GM23248 (cell line): ENCODE measurements around the gene RRN3. TPM values are rescaled to one million over a fixed set of nuclear protein-coding genes. Genes with fewer than 3 reads are reported as not detected.
"Not testable (repeated sequence)": the region's sequence is repeated elsewhere in the genome, so short reads cannot be mapped to it uniquely, and the experiment has no call there.

Experiments used
- DNase-seq: peaks from one replicate; pipeline ENCODE4 v3.0.0-alpha.2; 2015
- H2AFZ ChIP-seq: fragments of 200-600 bp; sonication (generic); 2 replicates; pipeline ENCODE4 v1.6.1; 2016; ENCODE audit warnings: antibody characterized with exemption
- H3F3A ChIP-seq: fragments of 200-600 bp; sonication (generic); 2 replicates; pipeline ENCODE4 v1.6.1; 2016; ENCODE audit warnings: mild to moderate bottlenecking, antibody characterized with exemption, mixed run types; ENCODE audit not compliant: insufficient read depth
- H3K27ac ChIP-seq: fragments of 200-600 bp; sonication (generic); 2 replicates; pipeline ENCODE4 v1.5.1; 2016; ENCODE audit warnings: mild to moderate bottlenecking
- H3K27me3 ChIP-seq: fragments of 200-600 bp; sonication (generic); replicated peaks from 2 replicates; pipeline ENCODE4 v1.6.1; 2016; ENCODE audit warnings: mild to moderate bottlenecking; ENCODE audit not compliant: insufficient read depth
- H3K36me3 ChIP-seq: fragments of 200-600 bp; sonication (generic); 2 replicates; pipeline ENCODE4 v1.6.1; 2016; ENCODE audit warnings: low read depth, mild to moderate bottlenecking
- H3K4me1 ChIP-seq: fragments of 200-600 bp; sonication (generic); 2 replicates; pipeline ENCODE4 v1.6.1; 2016; ENCODE audit warnings: mild to moderate bottlenecking; ENCODE audit not compliant: insufficient read depth
- H3K4me2 ChIP-seq: fragments of 200-600 bp; sonication (generic); one replicate; pipeline ENCODE4 v1.6.1; 2016; ENCODE audit warnings: mild to moderate bottlenecking; ENCODE audit not compliant: unreplicated experiment
- H3K4me3 ChIP-seq: fragments of 200-600 bp; sonication (generic); 2 replicates; pipeline ENCODE4 v1.5.1; 2016; ENCODE audit warnings: mild to moderate bottlenecking
- H3K79me2 ChIP-seq: fragments of 200-600 bp; sonication (generic); 2 replicates; pipeline ENCODE4 v1.6.1; 2016; ENCODE audit warnings: mild to moderate bottlenecking; ENCODE audit not compliant: insufficient read depth
- H3K9ac ChIP-seq: fragments of 200-600 bp; sonication (generic); 2 replicates; pipeline ENCODE4 v1.6.1; 2016; ENCODE audit warnings: mild to moderate bottlenecking
- H3K9me2 ChIP-seq: fragments of 200-600 bp; sonication (generic); 2 replicates; pipeline ENCODE4 v1.6.1; 2016; ENCODE audit warnings: mixed run types, mild to moderate bottlenecking, moderate library complexity; ENCODE audit not compliant: insufficient read depth
- H3K9me3 ChIP-seq: fragments of 200-600 bp; sonication (generic); one replicate; pipeline ENCODE4 v1.6.1; 2017; ENCODE audit warnings: low read depth
- H4K20me1 ChIP-seq: fragments of 200-600 bp; sonication (generic); 2 replicates; pipeline ENCODE4 v1.6.0; 2016; ENCODE audit not compliant: insufficient read depth
- WGBS, 2 experiments: methylation state at CpG; one replicate each; pipeline ENCODE4 v1.1.6; 2015 to 2017; ENCODE audit warnings: low lambda C conversion rate in 2 of 2, low coverage in 1 of 2; ENCODE audit errors: missing lambda C conversion rate in 2 of 2; 5-methylcytosine and 5-hydroxymethylcytosine counted together
- in situ Hi-C: fragments of 300-500 bp; cut with MboI; formaldehyde crosslinking; loops from 2 replicates; pipeline ENCODE4 v1.15.0; 2020
- polyA plus RNA-seq: library from polyadenylated mRNA; unstranded; fragments of >200 nt; fragmentation: Nextera tagmentation; extraction: Ambion mirVana; gene quantifications from 2 replicates; pipeline ENCODE4 v1.2.1, GENCODE V29; 2016
- total RNA-seq: library from RNA; depleted of rRNA; stranded (reverse); fragments of >200 nt; shearing (Covaris generic); gene quantifications from 2 replicates; pipeline ENCODE4 v1.2.3, GENCODE V29; 2014

RRN3 gene
- total and polyA plus RNA-seq, 2 experiments from 2014 or later = 24.8 to 36.2 TPM

DNA sequence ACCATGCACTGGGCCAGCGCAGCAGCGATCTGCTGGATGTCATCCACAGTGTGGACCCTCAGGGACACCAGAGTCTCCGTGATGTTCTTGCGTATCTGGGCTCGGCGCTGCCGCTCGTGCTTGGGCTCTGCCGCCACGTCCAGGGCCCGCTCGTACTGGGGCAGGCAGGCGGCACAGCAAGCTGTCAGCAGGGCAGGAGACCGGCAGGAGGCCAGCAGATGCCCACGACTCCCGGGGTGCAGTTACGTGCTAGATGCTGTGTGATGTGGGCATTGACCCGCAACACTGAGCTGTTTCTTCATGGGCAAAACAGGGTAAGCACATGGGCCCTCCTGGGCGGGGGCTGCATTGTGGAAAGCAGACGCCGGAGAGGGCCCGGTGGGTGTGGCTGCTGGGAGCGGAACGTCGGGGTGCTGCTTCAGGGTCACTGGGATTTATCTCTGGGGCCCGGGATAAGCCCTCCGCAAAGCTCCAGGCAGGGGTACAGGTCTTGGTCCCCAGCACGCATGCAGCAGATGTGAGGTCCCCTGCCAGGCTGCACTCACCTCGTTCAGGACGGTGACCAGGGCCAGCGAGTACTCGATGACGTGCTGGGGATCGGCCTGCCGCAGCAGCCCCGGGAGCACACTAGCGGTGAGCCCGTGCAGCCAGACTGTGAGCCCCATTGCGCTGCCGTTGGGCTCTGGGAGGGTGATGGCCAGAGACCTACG, 38.8 kb upstream of the RRN3 start:
- H3K27me3 ChIP-seq, H2AFZ ChIP-seq, H3F3A ChIP-seq, H4K20me1 ChIP-seq, in situ Hi-C loops, H3K9ac ChIP-seq, H3K4me3 ChIP-seq, H3K27ac ChIP-seq, H3K9me2 ChIP-seq, H3K4me1 ChIP-seq, H3K4me2 ChIP-seq, H3K36me3 ChIP-seq, H3K9me3 ChIP-seq: not testable (repeated sequence)
- peak; percentile 9 for DNase-seq
- peaks cover 11% of the 10 kb centered on the region; the same call in 1 of the 2 replicates for H3K79me2 ChIP-seq
- 92 to 97% methylated on average over 18 to 34 of the region's 41 CpGs for WGBS, 2 experiments

- H4K20me1 ChIP-seq, H3K27me3 ChIP-seq, H3K9ac ChIP-seq, H3K4me1 ChIP-seq, H3K4me3 ChIP-seq, H3K4me2 ChIP-seq, H3K27ac ChIP-seq, H2AFZ ChIP-seq, DNase-seq, H3F3A ChIP-seq, H3K9me3 ChIP-seq, H3K9me2 ChIP-seq, H3K36me3 ChIP-seq, in situ Hi-C loops: not testable (repeated sequence)
- peaks cover 11% of the 10 kb centered on the region; the same call in 1 of the 2 replicates for H3K79me2 ChIP-seq
- 90 to 95% methylated on average over 40 to 43 of the region's 51 CpGs for WGBS, 2 experiments
Observed at GRCh38 chr16:15130943-15131700, 37.0 kb upstream of the RRN3 start.

GRCh38 chr16:15130256-15130932, 36.3 kb upstream of the RRN3 start:
- H3K4me3 ChIP-seq, H3K27ac ChIP-seq, H3K9me3 ChIP-seq, H3K79me2 ChIP-seq, H4K20me1 ChIP-seq, in situ Hi-C loops, H3K4me2 ChIP-seq, H3F3A ChIP-seq, H3K36me3 ChIP-seq, DNase-seq, H3K27me3 ChIP-seq, H3K4me1 ChIP-seq, H3K9ac ChIP-seq, H3K9me2 ChIP-seq, H2AFZ ChIP-seq: not testable (repeated sequence)
- WGBS, 2 experiments = 90 to 93% methylated on average over 21 to 26 of the region's 37 CpGs

DNA sequence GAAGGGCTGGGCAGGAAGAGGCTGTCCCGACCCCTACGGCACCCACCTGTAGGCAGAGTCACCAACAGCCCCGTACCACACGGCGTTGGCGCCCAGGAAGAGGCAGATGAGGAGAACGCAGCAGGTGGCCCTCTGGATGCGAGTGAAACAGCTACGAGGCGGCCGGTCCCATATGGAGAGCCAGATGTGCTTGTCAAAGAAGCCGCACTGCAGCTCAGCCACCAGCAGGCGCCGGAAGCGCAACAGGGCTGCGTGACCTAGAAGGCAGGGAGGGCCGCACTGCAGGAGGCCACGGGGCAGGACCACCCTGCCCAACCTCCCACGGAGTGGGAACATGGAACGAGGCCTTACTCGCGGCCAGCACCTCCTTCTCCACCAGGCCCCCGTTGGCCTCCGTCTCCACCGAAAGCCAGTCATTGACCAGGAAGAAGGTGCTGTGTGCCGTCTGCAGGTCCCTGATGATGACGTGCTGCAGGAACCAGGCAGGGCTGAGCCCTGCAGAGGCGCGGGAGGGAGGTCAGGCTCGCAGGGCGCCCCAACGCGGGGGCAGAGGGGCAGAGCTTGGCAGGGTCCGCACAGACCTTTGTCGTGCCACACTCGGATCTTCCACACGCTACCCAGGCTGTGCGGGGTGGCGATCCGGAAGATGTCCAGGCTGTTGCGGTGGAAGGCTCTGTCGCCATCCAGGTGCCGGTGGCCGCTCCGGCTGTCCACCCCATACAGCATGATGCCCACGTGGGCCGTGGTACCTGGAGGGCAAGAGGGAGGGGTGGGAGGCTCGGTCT, 33.8 kb upstream of the RRN3 start:
- H3K27ac ChIP-seq, in situ Hi-C loops, H2AFZ ChIP-seq, H3K9me2 ChIP-seq, H3K4me1 ChIP-seq, H3K9me3 ChIP-seq, H3K79me2 ChIP-seq, DNase-seq, H3F3A ChIP-seq, H3K36me3 ChIP-seq, H3K9ac ChIP-seq, H4K20me1 ChIP-seq, H3K4me3 ChIP-seq, H3K4me2 ChIP-seq, H3K27me3 ChIP-seq: not testable (repeated sequence)
- 92 to 96% methylated on average over 15 to 28 of the region's 48 CpGs for WGBS, 2 experiments

DNA sequence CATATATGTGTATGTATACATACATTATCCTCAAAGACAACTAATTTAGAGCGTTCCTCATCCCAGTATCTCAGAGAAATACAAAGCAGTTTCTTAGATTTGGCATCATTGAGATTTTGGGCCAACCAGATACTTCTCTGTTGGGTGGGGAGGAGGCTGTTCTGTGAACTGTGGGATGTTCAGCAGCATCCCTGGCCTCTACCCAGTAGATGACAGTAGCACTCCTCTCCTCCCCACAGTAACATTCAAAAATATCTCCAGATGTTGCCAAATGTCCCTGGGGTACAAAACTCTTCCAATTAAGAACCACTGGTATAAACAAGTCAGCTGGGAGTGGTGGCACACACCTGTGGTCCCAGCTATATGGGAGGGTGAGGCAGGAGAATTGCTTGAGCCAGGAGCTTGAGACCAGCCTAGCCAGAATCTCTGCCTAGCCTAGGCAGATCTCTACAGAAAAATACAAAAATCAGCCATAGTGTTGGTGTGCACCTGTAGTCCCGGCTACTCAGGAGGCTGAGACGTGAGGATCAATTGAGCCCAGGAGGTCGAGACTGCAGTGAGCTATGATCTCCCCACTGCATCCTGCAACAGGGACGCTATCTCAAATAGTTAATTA, 6.4 kb upstream of the RRN3 start:
- H4K20me1 ChIP-seq, in situ Hi-C loops, H3K4me1 ChIP-seq, H3K9ac ChIP-seq, H3K79me2 ChIP-seq, H3K9me3 ChIP-seq, H3K4me3 ChIP-seq, H3K9me2 ChIP-seq, H3K4me2 ChIP-seq, H3K27me3 ChIP-seq, H3K36me3 ChIP-seq, H3K27ac ChIP-seq, H2AFZ ChIP-seq: not testable (repeated sequence)
- DNase-seq = peak; percentile 2
- WGBS, 2 experiments = 39 to 50% methylated on average over 5 of the region's 5 CpGs
- peaks cover 10% of the 10 kb centered on the region; the same call in 1 of the 2 replicates for H3F3A ChIP-seq

- 54 to 56% methylated on average over 2 of the region's 2 CpGs for WGBS, 2 experiments
- H3K36me3 ChIP-seq, H3K9me3 ChIP-seq, H3K27me3 ChIP-seq, H3K4me1 ChIP-seq, H2AFZ ChIP-seq, H3K9ac ChIP-seq, H3K79me2 ChIP-seq, in situ Hi-C loops, H3K27ac ChIP-seq, H3K4me2 ChIP-seq, H3K4me3 ChIP-seq, H4K20me1 ChIP-seq, DNase-seq, H3K9me2 ChIP-seq: not testable (repeated sequence)
- peaks cover 10% of the 10 kb centered on the region; the same call in 1 of the 2 replicates for H3F3A ChIP-seq
Observed at GRCh38 chr16:15099366-15099909, 5.4 kb upstream of the RRN3 start.
